ENCODE results near the gene ZNF536.

ZNF536 gene

GRCh38 chr19:30446850-30447552 is 74.8 kb downstream of the ZNF536 start:
- TF ChIP-seq CTCF (IDR thresholded peaks at IDR 0.05; ENCODE audit: insufficient read depth, low read length) (no peak), REST (IDR thresholded peaks at IDR 0.05; ENCODE audit: insufficient replicate concordance, low read depth) (no peak), POLR2AphosphoS5 (IDR thresholded peaks at IDR 0.05; ENCODE audit: low read depth) (no peak), GABPA (IDR thresholded peaks at IDR 0.05; ENCODE audit: low read depth) (no peak), SPI1 (IDR thresholded peaks at IDR 0.05; ENCODE audit: borderline replicate concordance, low read depth) (no peak)
- Histone ChIP-seq H3K4me3 (replicated peaks; ENCODE audit: insufficient read depth, low read length) (no peak overlapping the region), H3K27me3 (ENCODE audit: insufficient read depth, poor library complexity, severe bottlenecking) (no peaks in the 10 kb centered on the region), H3K27ac (replicated peaks) (no peak overlapping the region)
- DNase-seq (ENCODE audit: low read depth in 1 of 2, low spot score in 1 of 2): no peak

DNA sequence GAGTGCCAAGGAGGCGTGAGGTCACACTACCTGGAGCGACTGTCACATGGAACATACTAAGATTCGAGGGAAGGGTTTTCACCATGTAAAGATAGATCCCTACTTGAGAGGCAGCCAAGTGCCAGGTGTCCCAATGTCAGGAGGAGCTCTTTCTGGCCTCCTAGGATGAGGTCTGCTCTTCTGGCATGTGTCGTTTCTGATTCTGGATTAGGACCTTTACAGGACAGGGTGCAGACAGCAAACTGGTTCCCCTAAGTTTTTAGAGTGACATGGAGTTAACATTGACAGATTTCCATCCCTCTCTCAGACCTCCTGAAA is 75.3 kb downstream of the ZNF536 start:
- Histone ChIP-seq H3K27me3 (ENCODE audit: insufficient read depth, poor library complexity, severe bottlenecking) (no peaks in the 10 kb centered on the region), H3K4me3 (replicated peaks; ENCODE audit: insufficient read depth, low read length) (no peak overlapping the region), H3K27ac (replicated peaks) (no peak overlapping the region)
- no peak for DNase-seq (ENCODE audit: low read depth in 1 of 2, low spot score in 1 of 2)
- TF ChIP-seq CTCF (IDR thresholded peaks at IDR 0.05; ENCODE audit: insufficient read depth, low read length) (no peak), GABPA (IDR thresholded peaks at IDR 0.05; ENCODE audit: low read depth) (no peak), SPI1 (IDR thresholded peaks at IDR 0.05; ENCODE audit: borderline replicate concordance, low read depth) (no peak), REST (IDR thresholded peaks at IDR 0.05; ENCODE audit: insufficient replicate concordance, low read depth) (no peak), POLR2AphosphoS5 (IDR thresholded peaks at IDR 0.05; ENCODE audit: low read depth) (no peak)

GRCh38 chr19:30448386-30449077 is 76.3 kb downstream of the ZNF536 start:
- no peak for DNase-seq (ENCODE audit: low read depth in 1 of 2, low spot score in 1 of 2)
- no peak overlapping the region for H3K4me3 ChIP-seq (replicated peaks; ENCODE audit: insufficient read depth, low read length)
- no peak overlapping the region for H3K27ac ChIP-seq (replicated peaks)
- H3K27me3 ChIP-seq (ENCODE audit: insufficient read depth, poor library complexity, severe bottlenecking): no peaks in the 10 kb centered on the region
- TF ChIP-seq SPI1 (IDR thresholded peaks at IDR 0.05; ENCODE audit: borderline replicate concordance, low read depth): no peak
- TF ChIP-seq REST (IDR thresholded peaks at IDR 0.05; ENCODE audit: insufficient replicate concordance, low read depth): no peak
- TF ChIP-seq GABPA (IDR thresholded peaks at IDR 0.05; ENCODE audit: low read depth): no peak
- TF ChIP-seq POLR2AphosphoS5 (IDR thresholded peaks at IDR 0.05; ENCODE audit: low read depth): no peak
- TF ChIP-seq CTCF (IDR thresholded peaks at IDR 0.05; ENCODE audit: insufficient read depth, low read length): no peak

Data from HL-60 (cell line).